Activated T-cell treated with anti-CD3 and anti-CD28 coated beads, Interleukin-2, amount 50 U/mL, for 72 hours (primary cell): Measurements from ENCODE around the gene PDYN. TPM values are rescaled to one million over a fixed set of nuclear protein-coding genes. Genes with fewer than 3 reads are reported as not detected.
A peak's percentile ranks its signal among the peaks of the same experiment; 100 is the strongest.

Experiments
- ATAC-seq, 2 donors: fragments of 150-1000 bp; cut with Tn5 transposase; replicated peaks in 1 of 2; 2 replicates each; pipeline ENCODE4 v1.10.0; 2021; ENCODE audit warnings: moderate library complexity in 2 of 2, mild to moderate bottlenecking in 1 of 2
- DNase-seq, 2 donors: peaks; one replicate each; pipeline ENCODE4 v3.0.0; 2021 to 2022; ENCODE audit warnings: mixed read lengths in 1 of 2
- H3K27ac Mint-ChIP-seq: one replicate; pipeline ENCODE4 v1.8.0; 2022; ENCODE audit warnings: mild to moderate bottlenecking, moderate library complexity, mixed read lengths
- H3K27me3 Mint-ChIP-seq: one replicate; pipeline ENCODE4 v1.8.0; 2022; ENCODE audit warnings: low read depth, mixed read lengths
- H3K36me3 Mint-ChIP-seq, 2 donors: one replicate each; pipeline ENCODE4 v1.8.0; 2022; ENCODE audit warnings: mixed read lengths in 2 of 2, mild to moderate bottlenecking in 1 of 2; ENCODE audit not compliant: insufficient read depth in 2 of 2
- H3K4me1 Mint-ChIP-seq: one replicate; pipeline ENCODE4 v1.8.0; 2022; ENCODE audit warnings: low read depth, mixed read lengths
- H3K4me3 Mint-ChIP-seq, 2 donors: one replicate each; pipeline ENCODE4 v1.8.0; 2022; ENCODE audit warnings: mild to moderate bottlenecking in 2 of 2, mixed read lengths in 2 of 2, moderate library complexity in 2 of 2
- H3K9me3 Mint-ChIP-seq, 2 donors: one replicate each; pipeline ENCODE4 v1.8.0; 2022; ENCODE audit warnings: mixed read lengths in 2 of 2
- total RNA-seq, 2 donors: library from RNA; stranded (reverse); gene quantifications; one replicate each; pipeline ENCODE4 v1.2.3, GENCODE V29; 2022

PDYN gene
- total RNA-seq, 2 donors from 2014 or later, result not detected

- DNase-seq (no peak), ATAC-seq (no peak)
- peaks cover 31% of the 10 kb centered on the region for H3K27me3 Mint-ChIP-seq
- H3K9me3 Mint-ChIP-seq, result no peaks in the 10 kb centered on the region
- no peaks in the 10 kb centered on the region for H3K4me1 Mint-ChIP-seq
- H3K27ac Mint-ChIP-seq, result no peak overlapping the region
- H3K4me3 Mint-ChIP-seq, result no peak overlapping the region
- no peaks in the 10 kb centered on the region for H3K36me3 Mint-ChIP-seq
Measured at GRCh38 chr20:1982686-1983085, 11.2 kb downstream of the PDYN start.

- ATAC-seq (no peak), DNase-seq (no peak)
- H3K4me3 Mint-ChIP-seq, result no peak overlapping the region
- H3K36me3 Mint-ChIP-seq, result no peaks in the 10 kb centered on the region
- peaks cover 15% of the 10 kb centered on the region for H3K27me3 Mint-ChIP-seq
- H3K9me3 Mint-ChIP-seq, result no peaks in the 10 kb centered on the region
- no peak overlapping the region for H3K27ac Mint-ChIP-seq
- no peaks in the 10 kb centered on the region for H3K4me1 Mint-ChIP-seq
Measured at GRCh38 chr20:1979106-1979778, 14.6 kb downstream of the PDYN start.

- DNase-seq (no peak), ATAC-seq (no peak)
- Mint-ChIP-seq H3K36me3 (no peaks in the 10 kb centered on the region), H3K27ac (no peak overlapping the region), H3K27me3 (peaks cover 20% of the 10 kb centered on the region), H3K9me3 (no peaks in the 10 kb centered on the region), H3K4me3 (no peak overlapping the region), H3K4me1 (no peaks in the 10 kb centered on the region)
Measured at GRCh38 chr20:1975291-1975690, 18.6 kb downstream of the PDYN start.

GRCh38 chr20:1973601-1974440 is 20.0 kb downstream of the PDYN start:
- DNase-seq (no peak), ATAC-seq (no peak)
- Mint-ChIP-seq H3K36me3 (no peaks in the 10 kb centered on the region), H3K27ac (no peak overlapping the region), H3K4me3 (no peak overlapping the region), H3K9me3 (no peaks in the 10 kb centered on the region), H3K4me1 (no peaks in the 10 kb centered on the region), H3K27me3 (peaks cover 26% of the 10 kb centered on the region)

GRCh38 chr20:1971893-1972586 is 21.8 kb downstream of the PDYN start:
- Mint-ChIP-seq H3K27ac (no peak overlapping the region), H3K9me3 (no peaks in the 10 kb centered on the region), H3K4me1 (no peaks in the 10 kb centered on the region), H3K27me3 (peaks cover 23% of the 10 kb centered on the region), H3K4me3 (no peak overlapping the region), H3K36me3 (no peaks in the 10 kb centered on the region)
- DNase-seq (no peak), ATAC-seq (no peak)

- ATAC-seq, result no peak
- Mint-ChIP-seq H3K36me3 (no peaks in the 10 kb centered on the region), H3K27ac (no peak overlapping the region), H3K4me1 (peaks cover 13% of the 10 kb centered on the region), H3K4me3 (no peak overlapping the region), H3K27me3 (peaks cover 34% of the 10 kb centered on the region), H3K9me3 (no peaks in the 10 kb centered on the region)
- DNase-seq, result no peak
Measured at GRCh38 chr20:1968964-1969363, 24.9 kb downstream of the PDYN start.

GRCh38 chr20:1965520-1966351 is 28.1 kb downstream of the PDYN start:
- H3K27ac Mint-ChIP-seq, result peak overlapping the region; percentile 25
- no peaks in the 10 kb centered on the region for H3K36me3 Mint-ChIP-seq
- H3K4me3 Mint-ChIP-seq, result peak overlapping the region; percentile 66 to 78
- DNase-seq (peak; percentile 84 to 87), ATAC-seq (peak; percentile 84 to 92)
- H3K27me3 Mint-ChIP-seq, result peaks cover 53% of the 10 kb centered on the region
- H3K4me1 Mint-ChIP-seq, result peaks cover 13% of the 10 kb centered on the region
- H3K9me3 Mint-ChIP-seq, result no peaks in the 10 kb centered on the region

- Mint-ChIP-seq H3K4me1 (peaks cover 13% of the 10 kb centered on the region), H3K27me3 (peaks cover 53% of the 10 kb centered on the region), H3K4me3 (peak overlapping the region; percentile 66 to 78), H3K27ac (peak overlapping the region; percentile 25), H3K9me3 (no peaks in the 10 kb centered on the region), H3K36me3 (no peaks in the 10 kb centered on the region)
- ATAC-seq, result peak in 1 of 2 donors; percentile 46
- DNase-seq, result no peak
Measured at GRCh38 chr20:1964659-1965405, 29.0 kb downstream of the PDYN start.

- no peak for ATAC-seq
- H3K4me1 Mint-ChIP-seq, result peaks cover 13% of the 10 kb centered on the region
- H3K36me3 Mint-ChIP-seq, result no peaks in the 10 kb centered on the region
- no peak for DNase-seq
- H3K9me3 Mint-ChIP-seq, result no peaks in the 10 kb centered on the region
- peaks cover 48% of the 10 kb centered on the region for H3K27me3 Mint-ChIP-seq
- H3K4me3 Mint-ChIP-seq, result no peak overlapping the region
- H3K27ac Mint-ChIP-seq, result no peak overlapping the region
Measured at GRCh38 chr20:1964061-1964460, 29.8 kb downstream of the PDYN start.

GRCh38 chr20:1961374-1961773 is 32.5 kb downstream of the PDYN start:
- H3K27ac Mint-ChIP-seq, result no peak overlapping the region
- no peaks in the 10 kb centered on the region for H3K9me3 Mint-ChIP-seq
- no peak for ATAC-seq
- peaks cover 13% of the 10 kb centered on the region for H3K4me1 Mint-ChIP-seq
- no peaks in the 10 kb centered on the region for H3K36me3 Mint-ChIP-seq
- H3K27me3 Mint-ChIP-seq, result peaks cover 51% of the 10 kb centered on the region
- no peak for DNase-seq
- no peak overlapping the region for H3K4me3 Mint-ChIP-seq

- Mint-ChIP-seq H3K36me3 (no peaks in the 10 kb centered on the region), H3K9me3 (no peaks in the 10 kb centered on the region), H3K27ac (no peak overlapping the region), H3K27me3 (peaks cover 40% of the 10 kb centered on the region), H3K4me1 (no peaks in the 10 kb centered on the region), H3K4me3 (no peak overlapping the region)
- DNase-seq, result no peak
- ATAC-seq, result no peak
Measured at GRCh38 chr20:1959156-1959555, 34.7 kb downstream of the PDYN start.

- Mint-ChIP-seq H3K9me3 (no peaks in the 10 kb centered on the region), H3K27ac (no peak overlapping the region), H3K4me1 (no peaks in the 10 kb centered on the region), H3K36me3 (no peaks in the 10 kb centered on the region), H3K4me3 (no peak overlapping the region), H3K27me3 (peaks cover 35% of the 10 kb centered on the region)
- no peak for ATAC-seq
- no peak for DNase-seq
Measured at GRCh38 chr20:1958426-1958825, 35.4 kb downstream of the PDYN start.
